ENCODE results near the gene RSPH6A. TPM values are rescaled to one million over a fixed set of nuclear protein-coding genes. Genes with fewer than 3 reads are reported as not detected.

RSPH6A gene
- total and polyA plus RNA-seq, 10 donors: 0.13 to 0.41 (median 0.26) TPM; not detected in 6

- H3K9me3 ChIP-seq: no peaks in the 10 kb centered on the region
- H3K4me1 ChIP-seq: peaks cover 12 to 56% (median 36%) of the 10 kb centered on the region in 6 donors
- no peak overlapping the region for H3K4me3 ChIP-seq
- no peak for DNase-seq
- WGBS, 5 donors: 93 to 97% (median 93%) methylated on average over 8 to 21 of the region's 21 CpGs
- intact Hi-C loops (cut with DNase I; ENCODE audit: low total_unique reads): no loop called here
- H3K27me3 ChIP-seq (replicated peaks in 1 of 7): peaks cover 0 to 82% (median 0%) of the 10 kb centered on the region in 7 donors
- H3K27ac ChIP-seq: no peak overlapping the region
- TF ChIP-seq CTCF (IDR thresholded peaks at IDR 0.05 in 8 of 11, conservative IDR thresholded peaks at IDR 0.05 in 3 of 11) (no peak), POLR2AphosphoS5 (IDR thresholded peaks at IDR 0.05) (peak in 1 of 3 donors; percentile 6), POLR2A (IDR thresholded peaks at IDR 0.05) (no peak)
- peaks cover 0 to 72% (median 51%) of the 10 kb centered on the region in 6 donors for H3K36me3 ChIP-seq
Measured at GRCh38 chr19:45786533-45786894, 28.6 kb downstream of the RSPH6A start.

- H3K4me1 ChIP-seq: peaks cover 6 to 56% (median 36%) of the 10 kb centered on the region in 6 donors
- no peak for DNase-seq
- WGBS, 5 donors: 94 to 95% (median 94%) methylated on average over 37 to 57 of the region's 57 CpGs
- no peak for TF ChIP-seq POLR2A (IDR thresholded peaks at IDR 0.05)
- TF ChIP-seq CTCF (IDR thresholded peaks at IDR 0.05 in 8 of 11, conservative IDR thresholded peaks at IDR 0.05 in 3 of 11): no peak
- peak in 1 of 3 donors; percentile 41 for TF ChIP-seq POLR2AphosphoS5 (IDR thresholded peaks at IDR 0.05)
- H3K27me3 ChIP-seq (replicated peaks in 1 of 7): peaks cover 0 to 88% (median 0%) of the 10 kb centered on the region in 7 donors
- intact Hi-C loops (cut with DNase I; ENCODE audit: low total_unique reads): no loop called here
- H3K36me3 ChIP-seq: peaks cover 0 to 72% (median 51%) of the 10 kb centered on the region in 6 donors
- H3K9me3 ChIP-seq: no peaks in the 10 kb centered on the region
- no peak overlapping the region for H3K4me3 ChIP-seq
- H3K27ac ChIP-seq: no peak overlapping the region
Measured at GRCh38 chr19:45785781-45786532, 29.2 kb downstream of the RSPH6A start.

DNA sequence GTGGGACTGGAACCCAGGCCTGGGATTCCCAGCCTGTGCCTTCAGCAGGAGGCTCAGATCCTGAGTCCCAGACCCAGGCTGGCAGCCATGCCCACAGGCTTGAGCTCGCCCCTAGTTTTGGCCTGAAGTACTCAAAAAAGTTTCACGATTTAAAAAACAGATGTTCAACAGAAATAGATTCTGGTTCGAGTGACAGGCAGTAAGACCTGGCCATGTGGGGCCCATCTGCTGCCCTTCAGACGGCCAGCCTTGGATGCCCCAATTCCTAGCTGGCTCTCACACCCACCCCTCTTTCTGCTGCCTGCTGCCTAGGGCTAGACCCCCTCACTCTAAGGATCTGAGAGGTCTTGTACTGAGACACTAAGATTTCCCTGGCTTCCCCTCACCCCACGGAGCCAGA is 30.0 kb downstream of the RSPH6A start:
- no peaks in the 10 kb centered on the region for H3K9me3 ChIP-seq
- intact Hi-C loops (cut with DNase I; ENCODE audit: low total_unique reads): no loop called here
- H3K4me1 ChIP-seq: peaks cover 0 to 56% (median 36%) of the 10 kb centered on the region in 6 donors
- peaks cover 0 to 64% (median 46%) of the 10 kb centered on the region in 6 donors for H3K36me3 ChIP-seq
- no peak overlapping the region for H3K4me3 ChIP-seq
- 75 to 90% (median 82%) methylated on average over 5 of the region's 5 CpGs for WGBS, 5 donors
- DNase-seq: no peak
- H3K27me3 ChIP-seq (replicated peaks in 1 of 7): peaks cover 0 to 96% (median 0%) of the 10 kb centered on the region in 7 donors
- TF ChIP-seq POLR2A (IDR thresholded peaks at IDR 0.05): no peak
- TF ChIP-seq POLR2AphosphoS5 (IDR thresholded peaks at IDR 0.05): no peak
- TF ChIP-seq CTCF (IDR thresholded peaks at IDR 0.05 in 8 of 11, conservative IDR thresholded peaks at IDR 0.05 in 3 of 11): no peak
- H3K27ac ChIP-seq: peak overlapping the region in 2 of 8 donors; percentile 58 to 69

DNA sequence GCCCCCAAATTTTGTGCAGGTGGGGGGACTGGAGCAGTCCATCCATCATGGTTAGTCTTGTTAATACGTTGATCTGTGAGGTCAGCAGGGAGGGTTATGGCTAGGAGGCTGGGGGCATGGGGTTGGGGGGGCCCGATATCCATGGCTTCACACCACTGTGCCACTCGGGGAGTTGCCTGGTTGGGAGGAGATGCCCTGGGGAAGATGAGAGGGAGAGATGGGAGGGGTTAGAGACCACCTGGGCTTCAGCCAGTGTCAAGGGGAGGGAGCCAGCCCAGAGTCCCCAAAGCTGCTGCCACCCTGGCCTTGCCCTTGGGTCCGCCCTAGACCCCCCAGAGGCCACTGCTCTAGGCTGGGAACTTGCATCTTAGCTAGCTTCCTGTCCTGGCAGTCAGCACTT is 31.0 kb downstream of the RSPH6A start:
- intact Hi-C loops (cut with DNase I; ENCODE audit: low total_unique reads): no loop called here
- 75 to 93% (median 78%) methylated on average over 3 to 4 of the region's 4 CpGs for WGBS, 5 donors
- Histone ChIP-seq H3K4me3 (no peak overlapping the region), H3K27me3 (replicated peaks in 1 of 7) (peaks cover 0 to 97% (median 0%) of the 10 kb centered on the region in 7 donors), H3K27ac (peak overlapping the region in 6 of 8 donors; percentile 27 to 71 (median 64)), H3K9me3 (no peaks in the 10 kb centered on the region), H3K4me1 (peaks cover 8 to 59% (median 46%) of the 10 kb centered on the region in 6 donors), H3K36me3 (peaks cover 0 to 54% (median 36%) of the 10 kb centered on the region in 6 donors)
- DNase-seq: no peak
- TF ChIP-seq POLR2AphosphoS5 (IDR thresholded peaks at IDR 0.05) (no peak), CTCF (IDR thresholded peaks at IDR 0.05 in 8 of 11, conservative IDR thresholded peaks at IDR 0.05 in 3 of 11) (no peak)

All from spleen (tissue), 11 donors.